ENCODE data around the gene TSTD2.
"Not testable (repeated sequence)": the region's sequence is repeated elsewhere in the genome, so short reads cannot be mapped to it uniquely, and the experiment has no call there.

The TSTD2 gene

GRCh38 chr9:97581590-97581989 is 51.6 kb downstream of the TSTD2 start:
- not testable (repeated sequence) for DNase-seq

- no peak for DNase-seq
Observed at GRCh38 chr9:97579914-97580313, 53.3 kb downstream of the TSTD2 start.

GRCh38 chr9:97578846-97579245 is 54.3 kb downstream of the TSTD2 start:
- DNase-seq, result no peak

GRCh38 chr9:97577051-97577450 is 56.1 kb downstream of the TSTD2 start:
- no peak for DNase-seq

GRCh38 chr9:97575673-97576200 is 57.4 kb downstream of the TSTD2 start:
- DNase-seq, result no peak

GRCh38 chr9:97574921-97575672 is 58.1 kb downstream of the TSTD2 start:
- DNase-seq, result peak; percentile 4 to 17

- not testable (repeated sequence) for DNase-seq
Observed at GRCh38 chr9:97574101-97574571, 59.0 kb downstream of the TSTD2 start.

- DNase-seq, result no peak
Observed at GRCh38 chr9:97573482-97574073, 59.6 kb downstream of the TSTD2 start.

GRCh38 chr9:97572892-97573365 is 60.2 kb downstream of the TSTD2 start:
- no peak for DNase-seq

GRCh38 chr9:97572196-97572891 is 60.8 kb downstream of the TSTD2 start:
- DNase-seq, result no peak

- DNase-seq, result no peak
Observed at GRCh38 chr9:97571664-97572063, 61.5 kb downstream of the TSTD2 start.

- no peak for DNase-seq
Observed at GRCh38 chr9:97570899-97571298, 62.3 kb downstream of the TSTD2 start.

- no peak for DNase-seq
Observed at GRCh38 chr9:97568461-97569275, 64.5 kb downstream of the TSTD2 start.

- no peak for DNase-seq
Observed at GRCh38 chr9:97567894-97568202, 65.3 kb downstream of the TSTD2 start.

- no peak for DNase-seq
Observed at GRCh38 chr9:97567182-97567893, 65.8 kb downstream of the TSTD2 start.

GRCh38 chr9:97565262-97565661 is 67.9 kb downstream of the TSTD2 start:
- DNase-seq, result no peak

GRCh38 chr9:97564291-97565175 is 68.6 kb downstream of the TSTD2 start:
- no peak for DNase-seq

- no peak for DNase-seq
Observed at GRCh38 chr9:97563458-97564135, 69.6 kb downstream of the TSTD2 start.

- no peak for DNase-seq
Observed at GRCh38 chr9:97562542-97562941, 70.6 kb downstream of the TSTD2 start.

- no peak for DNase-seq
Observed at GRCh38 chr9:97561501-97561900, 71.7 kb downstream of the TSTD2 start.

All from activated CD4-positive, alpha-beta T cell treated with anti-CD3 and anti-CD28 coated beads for 4 hours (primary cell).